IPS-18a (cell line): ENCODE results near the gene CENPT.

Experiments used
- H3K27ac ChIP-seq: one replicate; pipeline ENCODE4 v1.5.1; 2013; ENCODE audit warnings: low read length
- H3K27me3 ChIP-seq: one replicate; pipeline ENCODE4 v1.6.1; 2013; ENCODE audit warnings: mild to moderate bottlenecking, low read length; ENCODE audit not compliant: control insufficient read depth, insufficient read depth
- H3K36me3 ChIP-seq: one replicate; pipeline ENCODE4 v1.6.1; 2013; ENCODE audit warnings: low read depth, low read length; ENCODE audit not compliant: control insufficient read depth
- H3K4me1 ChIP-seq: one replicate; pipeline ENCODE4 v1.6.1; 2013; ENCODE audit warnings: low read depth, low read length; ENCODE audit not compliant: control insufficient read depth
- H3K4me3 ChIP-seq: one replicate; pipeline ENCODE4 v1.5.1; 2013; ENCODE audit warnings: low read length
- H3K9ac ChIP-seq: one replicate; pipeline ENCODE4 v1.6.1; 2013; ENCODE audit warnings: mild to moderate bottlenecking, low read length, moderate library complexity
- H3K9me3 ChIP-seq: one replicate; pipeline ENCODE4 v1.6.1; 2013; ENCODE audit warnings: low read depth, low read length; ENCODE audit not compliant: control insufficient read depth

Gene CENPT

GRCh38 chr16:67800338-67800926 is 47.1 kb downstream of the CENPT start:
- Histone ChIP-seq H3K27me3 (no peaks in the 10 kb centered on the region), H3K9me3 (no peaks in the 10 kb centered on the region), H3K9ac (no peak overlapping the region), H3K27ac (no peak overlapping the region), H3K36me3 (peaks cover 11% of the 10 kb centered on the region), H3K4me3 (no peak overlapping the region), H3K4me1 (no peaks in the 10 kb centered on the region)

DNA sequence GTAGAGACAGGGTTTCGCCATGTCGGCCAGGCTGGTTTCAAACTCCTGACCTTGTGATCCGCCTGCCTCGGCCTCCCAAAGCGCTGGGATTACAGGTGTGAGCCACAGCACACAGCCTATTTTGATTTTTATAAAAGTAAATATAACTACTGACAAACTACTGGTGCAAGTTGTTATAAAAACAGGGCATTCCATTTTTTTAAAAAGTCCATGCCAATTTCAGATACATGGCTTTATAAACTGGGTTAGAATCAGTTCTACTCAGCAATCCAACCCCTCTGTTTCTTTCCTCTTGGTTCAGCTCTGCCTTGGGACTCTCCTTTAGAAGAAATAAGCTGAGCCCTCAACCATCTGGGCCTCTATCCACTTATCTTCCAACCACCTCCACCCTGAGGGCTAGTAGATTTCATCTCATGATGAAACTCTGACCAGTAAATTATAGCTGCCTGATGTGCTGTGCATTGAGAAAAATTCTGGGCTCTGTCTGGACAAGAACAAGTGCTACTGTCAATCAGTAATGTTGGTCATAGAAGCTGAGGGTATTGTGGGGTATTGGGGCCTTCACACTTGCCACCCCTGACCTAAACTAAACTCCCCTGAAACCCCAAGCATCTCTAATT is 51.3 kb downstream of the CENPT start:
- Histone ChIP-seq H3K9ac (no peak overlapping the region), H3K36me3 (peaks cover 6% of the 10 kb centered on the region), H3K4me1 (no peaks in the 10 kb centered on the region), H3K4me3 (no peak overlapping the region), H3K9me3 (no peaks in the 10 kb centered on the region), H3K27me3 (no peaks in the 10 kb centered on the region), H3K27ac (no peak overlapping the region)

GRCh38 chr16:67790071-67790470 is 57.4 kb downstream of the CENPT start:
- Histone ChIP-seq H3K9ac (no peak overlapping the region), H3K9me3 (no peaks in the 10 kb centered on the region), H3K36me3 (no peaks in the 10 kb centered on the region), H3K4me3 (no peak overlapping the region), H3K27ac (no peak overlapping the region), H3K4me1 (no peaks in the 10 kb centered on the region), H3K27me3 (no peaks in the 10 kb centered on the region)

DNA sequence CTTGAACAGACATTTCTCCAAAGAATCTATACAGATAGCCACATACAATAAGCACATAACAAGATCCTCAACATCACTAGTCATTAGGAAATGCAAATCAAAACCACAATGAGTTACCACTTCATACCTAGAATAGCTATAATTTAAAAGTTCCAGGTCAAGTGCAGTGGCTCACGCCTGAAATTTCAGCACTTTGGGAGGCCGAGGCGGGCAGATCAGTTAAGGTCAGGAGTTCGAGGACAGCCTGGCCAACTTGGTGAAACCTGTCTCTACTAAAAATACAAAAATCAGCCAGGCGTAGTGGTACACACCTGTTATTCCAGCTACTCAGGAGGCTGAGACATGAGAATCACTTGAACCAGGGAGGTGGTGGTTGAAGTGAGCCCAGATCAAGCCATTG is 61.0 kb downstream of the CENPT start:
- Histone ChIP-seq H3K36me3 (no peaks in the 10 kb centered on the region), H3K4me1 (no peaks in the 10 kb centered on the region), H3K9ac (no peak overlapping the region), H3K4me3 (no peak overlapping the region), H3K27me3 (no peaks in the 10 kb centered on the region), H3K9me3 (no peaks in the 10 kb centered on the region), H3K27ac (no peak overlapping the region)

GRCh38 chr16:67783353-67783725 is 64.2 kb downstream of the CENPT start:
- no peaks in the 10 kb centered on the region for H3K4me1 ChIP-seq
- H3K27ac ChIP-seq: no peak overlapping the region
- no peaks in the 10 kb centered on the region for H3K36me3 ChIP-seq
- H3K27me3 ChIP-seq: no peaks in the 10 kb centered on the region
- no peaks in the 10 kb centered on the region for H3K9me3 ChIP-seq
- H3K4me3 ChIP-seq: no peak overlapping the region
- no peak overlapping the region for H3K9ac ChIP-seq

DNA sequence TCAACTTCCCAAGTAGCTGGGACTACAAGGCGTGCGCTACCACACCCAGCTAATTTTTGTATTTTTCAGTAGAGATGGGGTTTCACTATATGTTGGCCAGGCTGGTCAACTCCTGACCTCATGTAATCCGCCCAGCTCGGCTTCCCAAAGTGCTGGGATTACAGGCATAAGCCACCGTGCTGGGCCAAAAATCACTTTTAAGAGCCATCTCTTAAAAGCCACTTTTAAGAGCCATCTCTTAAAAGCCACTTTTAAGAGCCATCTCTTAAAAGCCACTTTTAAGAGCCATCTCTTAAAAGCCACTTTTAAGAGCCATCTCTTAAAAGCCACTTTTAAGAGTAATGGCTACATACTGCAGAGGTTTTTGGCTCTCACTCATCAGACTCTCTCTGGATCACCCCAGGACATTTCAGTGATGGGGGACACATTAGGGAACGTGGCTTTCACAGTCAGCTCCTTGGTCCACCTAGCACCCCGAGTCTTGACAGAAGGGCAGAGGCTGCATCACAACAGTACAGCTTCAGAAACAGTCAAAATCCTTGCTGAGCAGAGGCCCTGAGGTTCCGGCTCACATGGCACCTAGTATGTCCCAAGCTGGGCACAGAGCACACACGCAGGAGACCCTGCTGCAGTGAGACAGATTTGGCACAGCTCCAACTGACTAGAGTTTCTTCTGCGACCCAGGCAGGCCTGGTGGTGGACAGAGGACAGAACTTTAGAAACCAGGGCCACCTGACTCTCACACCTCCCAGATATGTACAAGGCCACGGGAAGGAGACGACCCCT is 64.7 kb downstream of the CENPT start:
- Histone ChIP-seq H3K4me1 (no peaks in the 10 kb centered on the region), H3K36me3 (no peaks in the 10 kb centered on the region), H3K27me3 (no peaks in the 10 kb centered on the region), H3K27ac (no peak overlapping the region), H3K4me3 (no peak overlapping the region), H3K9me3 (no peaks in the 10 kb centered on the region), H3K9ac (no peak overlapping the region)

GRCh38 chr16:67781565-67781921 is 66.0 kb downstream of the CENPT start:
- Histone ChIP-seq H3K9ac (no peak overlapping the region), H3K9me3 (no peaks in the 10 kb centered on the region), H3K4me1 (no peaks in the 10 kb centered on the region), H3K36me3 (no peaks in the 10 kb centered on the region), H3K4me3 (no peak overlapping the region), H3K27ac (no peak overlapping the region), H3K27me3 (no peaks in the 10 kb centered on the region)

DNA sequence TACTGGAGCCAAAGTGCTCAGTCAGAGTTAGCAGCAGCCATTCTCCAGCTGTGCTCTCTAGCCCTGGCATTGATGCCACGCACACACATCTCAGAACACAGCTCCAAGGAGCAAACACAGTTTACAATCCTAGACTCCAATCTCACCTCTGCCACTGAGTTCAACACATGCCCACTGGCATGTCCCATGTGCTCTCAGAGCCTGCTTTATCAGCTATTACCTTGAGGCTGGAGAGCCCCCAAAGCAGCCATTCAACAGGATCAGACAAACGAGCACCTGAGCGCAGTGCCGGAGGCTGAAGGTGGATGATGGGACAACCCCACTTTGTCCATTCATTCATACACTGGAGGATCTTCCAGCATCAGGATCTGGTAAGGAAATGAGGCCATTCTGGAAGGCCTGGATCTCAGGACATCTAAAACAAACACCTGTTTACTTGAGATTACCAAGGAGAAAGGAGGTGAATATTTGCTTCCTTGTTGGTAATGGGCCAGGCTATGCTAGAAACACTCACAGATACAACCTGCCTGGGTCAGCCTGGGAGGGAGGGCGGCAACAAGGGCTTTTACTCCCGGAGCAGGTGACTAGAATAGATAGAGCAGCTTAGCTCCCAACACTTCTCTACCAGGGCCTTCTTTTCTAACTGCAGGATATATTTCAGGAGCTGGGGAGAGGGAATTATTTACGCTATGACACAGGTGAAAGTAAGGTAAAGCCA is 66.5 kb downstream of the CENPT start:
- Histone ChIP-seq H3K4me3 (no peak overlapping the region), H3K27me3 (no peaks in the 10 kb centered on the region), H3K27ac (no peak overlapping the region), H3K4me1 (no peaks in the 10 kb centered on the region), H3K9me3 (no peaks in the 10 kb centered on the region), H3K9ac (no peak overlapping the region), H3K36me3 (no peaks in the 10 kb centered on the region)

- no peak overlapping the region for H3K27ac ChIP-seq
- no peak overlapping the region for H3K9ac ChIP-seq
- H3K4me3 ChIP-seq: no peak overlapping the region
- no peaks in the 10 kb centered on the region for H3K27me3 ChIP-seq
- H3K9me3 ChIP-seq: no peaks in the 10 kb centered on the region
- H3K4me1 ChIP-seq: no peaks in the 10 kb centered on the region
- H3K36me3 ChIP-seq: no peaks in the 10 kb centered on the region
Observed at GRCh38 chr16:67779256-67780014, 68.1 kb downstream of the CENPT start.
